GM12874 (cell line): Measurements from ENCODE around the gene TMEM80.

Experiments used
- CTCF ChIP-seq: IDR thresholded peaks from 2 replicates; pipeline ENCODE4 v1.5.1; 2011; ENCODE audit warnings: low read depth, mild to moderate bottlenecking, control low read depth, low read length, moderate library complexity; ENCODE audit not compliant: insufficient read depth

Gene TMEM80

GRCh38 chr11:699753-700152 lies 4.1 kb downstream of the TMEM80 start:
- no peak for TF ChIP-seq CTCF

GRCh38 chr11:701741-702461 lies 6.3 kb downstream of the TMEM80 start:
- no peak for TF ChIP-seq CTCF

- no peak for TF ChIP-seq CTCF
These were observed 7.1 kb downstream of the TMEM80 start for GRCh38 chr11:702462-703461.

GRCh38 chr11:703506-703905 lies 7.9 kb downstream of the TMEM80 start:
- no peak for TF ChIP-seq CTCF

GRCh38 chr11:704228-704674 lies 8.6 kb downstream of the TMEM80 start:
- TF ChIP-seq CTCF = no peak

GRCh38 chr11:704781-705645 lies 9.4 kb downstream of the TMEM80 start:
- no peak for TF ChIP-seq CTCF
